Mesenteric fat pad (tissue), 1 donor: ENCODE data around the gene SIGLEC11. TPM values are rescaled to one million over a fixed set of nuclear protein-coding genes. Genes with fewer than 3 reads are reported as not detected.

ENCODE experiments used
- DNase-seq: peaks from one replicate; pipeline ENCODE4 v3.0.0-alpha.2; 2020; ENCODE audit warnings: low spot score
- total RNA-seq: library from RNA; stranded (reverse); fragmentation: NEBNext Ultra II Directional; extraction: Animal tissue kit (Norgen Biotek cat#: 25700); gene quantifications from one replicate; pipeline ENCODE4 v1.2.1, GENCODE V29; 2021
- donor health status: DM: yes; HTN: yes; CAD: no.

Gene SIGLEC11
- total RNA-seq, 1 donor from 2014 or later: 3.0 TPM

- no peak for DNase-seq
Observed at GRCh38 chr19:49907745-49908446, 53.1 kb downstream of the SIGLEC11 start.

GRCh38 chr19:49906879-49907564 is 54.0 kb downstream of the SIGLEC11 start:
- no peak for DNase-seq

- no peak for DNase-seq
Observed at GRCh38 chr19:49904136-49904535, 56.8 kb downstream of the SIGLEC11 start.

Other genes starting within 250 kb of the SIGLEC11 start
- 1.0 TPM for gene TSKS, start 197.9 kb downstream of the SIGLEC11 start, total RNA-seq
- 96.4 TPM for gene AP2A1, start 194.2 kb downstream of the SIGLEC11 start, total RNA-seq
- gene FUZ, start 147.9 kb downstream of the SIGLEC11 start, total RNA-seq: 12.7 TPM
- 40.4 TPM for gene MED25, start 142.9 kb downstream of the SIGLEC11 start, total RNA-seq
- 99.4 TPM for gene PTOV1, start 110.0 kb downstream of the SIGLEC11 start, total RNA-seq
- 57.6 TPM for gene PNKP, start 93.6 kb downstream of the SIGLEC11 start, total RNA-seq
- 38.8 TPM for gene AKT1S1, start 83.8 kb downstream of the SIGLEC11 start, total RNA-seq
- gene TBC1D17, start 83.5 kb downstream of the SIGLEC11 start, total RNA-seq: 39.9 TPM
- 2.3 TPM for gene IL4I1, start 64.3 kb downstream of the SIGLEC11 start, total RNA-seq
- gene ATF5, start 32.0 kb downstream of the SIGLEC11 start, total RNA-seq: 46.1 TPM
- 34.5 TPM for gene NUP62, start 31.7 kb downstream of the SIGLEC11 start, total RNA-seq
- gene VRK3, start 64.2 kb upstream of the SIGLEC11 start, total RNA-seq: 27.5 TPM
- 6.8 TPM for gene ZNF473, start 64.8 kb upstream of the SIGLEC11 start, total RNA-seq
- not detected for gene IZUMO2, start 202.1 kb upstream of the SIGLEC11 start, total RNA-seq
- 26.4 TPM for gene MYH14, start 242.4 kb upstream of the SIGLEC11 start, total RNA-seq